ENCODE results near the gene ACTR10. TPM values are rescaled to one million over a fixed set of nuclear protein-coding genes. Genes with fewer than 3 reads are reported as not detected.
A peak's percentile ranks its signal among the peaks of the same experiment; 100 is the strongest.

Gene ACTR10
- total and polyA plus RNA-seq, 2 donors (not counting 1 experiment from before 2014, with no cell fraction given) = 28.7 to 40.6 TPM

- no peak overlapping the region for H3K4me2 ChIP-seq (replicated peaks; ENCODE audit: low read depth, low read length, poor library complexity, severe bottlenecking)
- H3K4me3 Mint-ChIP-seq = peak overlapping the region; percentile 16
- H3K27me3 Mint-ChIP-seq = peaks cover 8% of the 10 kb centered on the region
- DNase-seq = peak; percentile 9
- peaks cover 15 to 17% of the 10 kb centered on the region in 2 donors for H3K4me1 ChIP-seq (ENCODE audit: control insufficient read depth in 2 of 2, insufficient read depth in 2 of 2, low read length in 2 of 2)
- H3K27ac ChIP-seq (ENCODE audit: low read length in 2 of 2) = no peak overlapping the region
- TF ChIP-seq CTCF (IDR thresholded peaks at IDR 0.05) (no peak), EZH2 (IDR thresholded peaks at IDR 0.05; ENCODE audit: borderline replicate concordance, insufficient read depth, low read depth, low read length, poor library complexity, severe bottlenecking) (no peak)
- POLR2A ChIA-PET = no interaction called here
- H3K36me3 ChIP-seq (replicated peaks in 1 of 2; ENCODE audit: control extremely low read depth in 1 of 2, control insufficient read depth in 1 of 2, extremely low read depth in 1 of 2, insufficient read depth in 2 of 2, low read length in 1 of 2) = no peaks in the 10 kb centered on the region
- H3K9ac ChIP-seq (ENCODE audit: low read length) = no peak overlapping the region
- H3K4me1 Mint-ChIP-seq = peaks cover 26% of the 10 kb centered on the region
- peak overlapping the region; percentile 38 for H3K27ac Mint-ChIP-seq
- H3K79me2 ChIP-seq (ENCODE audit: control insufficient read depth, insufficient read depth, low read length) = peaks cover 22% of the 10 kb centered on the region
- intact Hi-C loops (cut with micrococcal nuclease) = loop anchor here (5.0 kb wide), 1 partner anchor 806 kb away; the partner anchor contains the start of gene NAA30
- WGBS (ENCODE audit: insufficient coverage) = no CpG with 5 or more reads among the region's 5 CpGs
- H4K20me1 ChIP-seq (ENCODE audit: control insufficient read depth, insufficient read depth, low read length, poor library complexity, severe bottlenecking) = no peaks in the 10 kb centered on the region
- no peaks in the 10 kb centered on the region for H3K9me3 Mint-ChIP-seq (ENCODE audit: insufficient read depth)
- H3K4me3 ChIP-seq (ENCODE audit: control extremely low read depth in 1 of 5, extremely low read depth in 1 of 5, insufficient read depth in 1 of 5, low read depth in 2 of 5, low read length in 4 of 5) = no peak overlapping the region
- H2AFZ ChIP-seq (ENCODE audit: insufficient read depth, low read depth, low read length, poor library complexity, severe bottlenecking) = peak overlapping the region; percentile 77
- peaks cover 0 to 2% (median 0%) of the 10 kb centered on the region in 3 donors for H3K9me3 ChIP-seq (ENCODE audit: control extremely low read depth in 1 of 3, control insufficient read depth in 2 of 3, insufficient read depth in 1 of 3, low read length in 2 of 3)
- CTCF ChIA-PET = interaction anchor here (1.2 to 1.6 kb wide), 2 partner anchors 30 to 34 kb away, joined by 3 to 6 read pairs; no protein-coding TSS in a partner anchor
- ATAC-seq (ENCODE audit: low read depth) = no peak
- peaks cover 0 to 7% (median 3%) of the 10 kb centered on the region in 4 experiments for H3K27me3 ChIP-seq (replicated peaks in 1 of 4; ENCODE audit: control extremely low read depth in 1 of 4, control insufficient read depth in 3 of 4, insufficient read depth in 4 of 4, low read length in 3 of 4)
These were observed 1.9 kb upstream of the ACTR10 start for GRCh38 chr14:58198086-58198485.

GRCh38 chr14:58200480-58200841 is 512 bp downstream of the ACTR10 start:
- H3K27me3 ChIP-seq (replicated peaks in 1 of 4; ENCODE audit: control extremely low read depth in 1 of 4, control insufficient read depth in 3 of 4, insufficient read depth in 4 of 4, low read length in 3 of 4) = peaks cover 0 to 3% (median 1%) of the 10 kb centered on the region in 4 experiments
- H3K4me1 ChIP-seq (ENCODE audit: control insufficient read depth in 2 of 2, insufficient read depth in 2 of 2, low read length in 2 of 2) = peaks cover 15 to 17% of the 10 kb centered on the region in 2 donors
- peaks cover 28% of the 10 kb centered on the region for H3K4me1 Mint-ChIP-seq
- intact Hi-C loops (cut with micrococcal nuclease) = loop anchor here (1.0 to 10.0 kb wide), 3 partner anchors 44 to 1284 kb away; partner anchors contain the start of genes JKAMP, KIAA0586, L3HYPDH and PSMA3
- peak overlapping the region; percentile 77 for H2AFZ ChIP-seq (ENCODE audit: insufficient read depth, low read depth, low read length, poor library complexity, severe bottlenecking)
- H3K9me3 ChIP-seq (ENCODE audit: control extremely low read depth in 1 of 3, control insufficient read depth in 2 of 3, insufficient read depth in 1 of 3, low read length in 2 of 3) = peaks cover 0 to 2% (median 0%) of the 10 kb centered on the region in 3 donors
- H3K27me3 Mint-ChIP-seq = no peaks in the 10 kb centered on the region
- peaks cover 3% of the 10 kb centered on the region in 2 experiments for H3K36me3 ChIP-seq (replicated peaks in 1 of 2; ENCODE audit: control extremely low read depth in 1 of 2, control insufficient read depth in 1 of 2, extremely low read depth in 1 of 2, insufficient read depth in 2 of 2, low read length in 1 of 2)
- ChIA-PET CTCF (interaction anchor here (1.0 to 1.4 kb wide), 2 partner anchors 34 to 227 kb away, joined by 3 to 4 read pairs; partner anchors contain the start of genes KIAA0586 and TIMM9), POLR2A (interaction anchor here (1.6 kb wide), 2 partner anchors 44 to 98 kb away, joined by 7 to 8 read pairs; partner anchors contain the start of genes ARID4A and PSMA3)
- peak overlapping the region; percentile 77 for H3K4me2 ChIP-seq (replicated peaks; ENCODE audit: low read depth, low read length, poor library complexity, severe bottlenecking)
- peaks cover 22% of the 10 kb centered on the region for H3K79me2 ChIP-seq (ENCODE audit: control insufficient read depth, insufficient read depth, low read length)
- H3K9ac ChIP-seq (ENCODE audit: low read length) = peak overlapping the region; percentile 89
- WGBS (ENCODE audit: insufficient coverage) = 0% methylated on average over 5 of the region's 11 CpGs
- peak overlapping the region; percentile 96 for H3K27ac Mint-ChIP-seq
- no peaks in the 10 kb centered on the region for H4K20me1 ChIP-seq (ENCODE audit: control insufficient read depth, insufficient read depth, low read length, poor library complexity, severe bottlenecking)
- peak; percentile 2 for ATAC-seq (ENCODE audit: low read depth)
- H3K4me3 Mint-ChIP-seq = peak overlapping the region; percentile 95
- H3K9me3 Mint-ChIP-seq (ENCODE audit: insufficient read depth) = no peaks in the 10 kb centered on the region
- H3K4me3 ChIP-seq (ENCODE audit: control extremely low read depth in 1 of 5, extremely low read depth in 1 of 5, insufficient read depth in 1 of 5, low read depth in 2 of 5, low read length in 4 of 5) = peak overlapping the region; percentile 71 to 88 (median 79)
- no peak for DNase-seq
- no peak for TF ChIP-seq CTCF (IDR thresholded peaks at IDR 0.05)
- H3K27ac ChIP-seq (ENCODE audit: low read length in 2 of 2) = peak overlapping the region; percentile 70 to 96

Measured in B cell (primary cell).